Neural crest cell (in vitro differentiated cells): ENCODE data around the gene IGF2. TPM values are rescaled to one million over a fixed set of nuclear protein-coding genes. Genes with fewer than 3 reads are reported as not detected.
"Not testable (repeated sequence)": the region's sequence is repeated elsewhere in the genome, so short reads cannot be mapped to it uniquely, and the experiment has no call there.

Experiments used
- DNase-seq: peaks from one replicate; pipeline ENCODE4 v3.0.0; 2021; ENCODE audit warnings: low read depth, mixed read lengths, low spot score
- H3K27ac Mint-ChIP-seq: one replicate; pipeline ENCODE4 v1.8.0; 2021; ENCODE audit warnings: mild to moderate bottlenecking, mixed read lengths; ENCODE audit not compliant: unreplicated experiment
- H3K27me3 Mint-ChIP-seq: 2 replicates; pipeline ENCODE4 v1.8.0; 2021; ENCODE audit warnings: low read depth, mild to moderate bottlenecking, mixed read lengths
- H3K36me3 Mint-ChIP-seq: 2 replicates; pipeline ENCODE4 v1.8.0; 2021; ENCODE audit warnings: low read depth, mild to moderate bottlenecking, mixed read lengths
- H3K4me1 Mint-ChIP-seq: 2 replicates; pipeline ENCODE4 v1.8.0; 2021; ENCODE audit warnings: mixed read lengths
- H3K4me3 Mint-ChIP-seq: one replicate; pipeline ENCODE4 v1.8.0; 2021; ENCODE audit warnings: mild to moderate bottlenecking, mixed read lengths
- H3K9me3 Mint-ChIP-seq: 2 replicates; pipeline ENCODE4 v1.8.0; 2021; ENCODE audit warnings: mixed read lengths
- CTCF ChIP-seq: fragments of 200-600 bp; sonication (generic); conservative IDR thresholded peaks from 2 replicates; pipeline ENCODE4 v1.5.0; 2021; ENCODE audit warnings: antibody characterized with exemption, mild to moderate bottlenecking
- total RNA-seq: library from RNA; stranded (reverse); gene quantifications from 2 replicates; pipeline ENCODE4 v1.2.1, GENCODE V29; 2021

Gene IGF2
- total RNA-seq, 1 donor from 2014 or later, result 20.1 TPM

GRCh38 chr11:2178906-2179494 is 39.8 kb upstream of the IGF2 start:
- Mint-ChIP-seq H3K4me3 (no peak overlapping the region), H3K36me3 (no peaks in the 10 kb centered on the region), H3K9me3 (no peaks in the 10 kb centered on the region), H3K27me3 (peaks cover 3% of the 10 kb centered on the region), H3K27ac (no peak overlapping the region), H3K4me1 (peaks cover 4% of the 10 kb centered on the region)
- no peak for DNase-seq
- TF ChIP-seq CTCF, result no peak

- H3K27ac Mint-ChIP-seq, result peak overlapping the region; percentile 9
- not testable (repeated sequence) for H3K4me3 Mint-ChIP-seq
Measured at GRCh38 chr11:2178055-2178773, 39.0 kb upstream of the IGF2 start.

GRCh38 chr11:2177076-2177475 is 37.9 kb upstream of the IGF2 start:
- H3K27me3 Mint-ChIP-seq, result peaks cover 3% of the 10 kb centered on the region
- no peak for DNase-seq
- no peaks in the 10 kb centered on the region for H3K4me1 Mint-ChIP-seq
- TF ChIP-seq CTCF, result no peak
- no peak overlapping the region for H3K27ac Mint-ChIP-seq
- H3K36me3 Mint-ChIP-seq, result no peaks in the 10 kb centered on the region
- H3K4me3 Mint-ChIP-seq, result no peak overlapping the region
- H3K9me3 Mint-ChIP-seq, result no peaks in the 10 kb centered on the region

More at GRCh38 chr11:2178055-2178773, 39.0 kb upstream of the IGF2 start:
- H3K9me3 Mint-ChIP-seq, H3K4me1 Mint-ChIP-seq, H3K27me3 Mint-ChIP-seq, DNase-seq, H3K36me3 Mint-ChIP-seq: not testable (repeated sequence)

- H3K36me3 Mint-ChIP-seq, result no peaks in the 10 kb centered on the region
- peaks cover 3% of the 10 kb centered on the region for H3K27me3 Mint-ChIP-seq
- no peak for TF ChIP-seq CTCF
- no peaks in the 10 kb centered on the region for H3K9me3 Mint-ChIP-seq
- no peaks in the 10 kb centered on the region for H3K4me1 Mint-ChIP-seq
- no peak overlapping the region for H3K4me3 Mint-ChIP-seq
- DNase-seq, result no peak
- H3K27ac Mint-ChIP-seq, result no peak overlapping the region
Measured at GRCh38 chr11:2176389-2176900, 37.3 kb upstream of the IGF2 start.

- Mint-ChIP-seq H3K4me1 (no peaks in the 10 kb centered on the region), H3K4me3 (no peak overlapping the region), H3K27me3 (peaks cover 3% of the 10 kb centered on the region), H3K27ac (no peak overlapping the region), H3K9me3 (no peaks in the 10 kb centered on the region), H3K36me3 (no peaks in the 10 kb centered on the region)
- no peak for DNase-seq
- no peak for TF ChIP-seq CTCF
Measured at GRCh38 chr11:2175659-2176058, 36.5 kb upstream of the IGF2 start.

GRCh38 chr11:2174361-2174760 is 35.2 kb upstream of the IGF2 start:
- no peak for DNase-seq
- H3K9me3 Mint-ChIP-seq, result no peaks in the 10 kb centered on the region
- H3K27me3 Mint-ChIP-seq, result peaks cover 3% of the 10 kb centered on the region
- H3K4me1 Mint-ChIP-seq, result no peaks in the 10 kb centered on the region
- TF ChIP-seq CTCF, result no peak
- no peak overlapping the region for H3K4me3 Mint-ChIP-seq
- no peak overlapping the region for H3K27ac Mint-ChIP-seq
- H3K36me3 Mint-ChIP-seq, result no peaks in the 10 kb centered on the region
